ENCODE data around the gene PLA2G4D. TPM values are rescaled to one million over a fixed set of nuclear protein-coding genes. Genes with fewer than 3 reads are reported as not detected.

The PLA2G4D gene
- total and polyA plus RNA-seq, 10 of the 15 experiments (the other 5 are each of a cell fraction or from before 2014, with no cell fraction given), result 0.03 TPM; not detected in 9

DNA sequence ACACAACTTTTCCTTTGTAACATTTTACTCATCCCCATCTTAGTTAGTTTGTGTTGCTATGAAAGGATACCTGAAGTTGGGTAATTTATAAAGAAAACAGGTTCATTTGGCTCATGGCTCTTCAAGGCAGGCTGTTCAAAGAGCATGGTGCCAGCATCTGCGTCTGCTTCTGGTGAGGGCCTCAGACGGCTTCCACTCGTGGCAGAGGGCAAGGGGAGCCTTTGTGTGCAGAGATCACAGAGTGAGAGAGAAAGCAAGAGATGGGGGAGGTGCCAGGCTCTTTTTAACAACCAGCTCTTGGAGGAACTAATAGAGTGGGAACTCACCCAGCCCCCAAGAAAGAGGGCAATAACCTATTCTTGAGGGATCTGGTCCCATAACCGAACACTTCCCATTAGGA, 39.0 kb upstream of the PLA2G4D start:
- intact Hi-C loops (cut with micrococcal nuclease; ENCODE audit: unreplicated experiment), result loop anchor here (5.0 kb wide), 1 partner anchor 51 kb away; no protein-coding TSS in a partner anchor
- in situ Hi-C loops (cut with MboI), result no loop called here
- no TSS peak for BruUV-seq (replicated peaks)

More for the DNA sequence above, 39.0 kb upstream of the PLA2G4D start:
- CTCF ChIA-PET, result interaction anchor here (0.7 to 4.1 kb wide), 5 partner anchors 23 to 144 kb away, joined by 3 to 16 read pairs (median 5); no protein-coding TSS in a partner anchor
- Histone ChIP-seq H3K4me2 (ENCODE audit: control insufficient read depth, insufficient read depth) (no peak overlapping the region), H4K20me1 (ENCODE audit: control insufficient read depth, insufficient read depth) (no peaks in the 10 kb centered on the region), H3K36me3 (ENCODE audit: control insufficient read depth in 2 of 2, insufficient read depth in 2 of 2, low read length in 1 of 2) (no peaks in the 10 kb centered on the region), H3K79me2 (ENCODE audit: control insufficient read depth, insufficient read depth, low read length) (no peaks in the 10 kb centered on the region), H3K4me3 (no peak overlapping the region), H3K27ac (ENCODE audit: control insufficient read depth, insufficient read depth) (no peak overlapping the region), H2AFZ (ENCODE audit: control insufficient read depth, low read depth, low read length) (no peak overlapping the region), H3K27me3 (replicated peaks in 1 of 2; ENCODE audit: control insufficient read depth in 2 of 2, insufficient read depth in 2 of 2, low read length in 1 of 2) (no peaks in the 10 kb centered on the region), H3K9ac (ENCODE audit: control insufficient read depth, insufficient read depth, low read length) (no peak overlapping the region), H3K4me1 (ENCODE audit: control insufficient read depth, insufficient read depth, low read length) (no peaks in the 10 kb centered on the region), H3K9me3 (replicated peaks; ENCODE audit: control insufficient read depth, insufficient read depth, low read length) (no peaks in the 10 kb centered on the region)
- POLR2A ChIA-PET, result no interaction called here
- RAD21 ChIA-PET (ENCODE audit: unreplicated experiment), result interaction anchor here (0.8 to 1.0 kb wide), 2 partner anchors 38 to 55 kb away, joined by 3 read pairs; no protein-coding TSS in a partner anchor
- DNase-seq (ENCODE audit: low read depth, low spot score), result no peak
- FAIRE-seq, result no peak
- 26% methylated on average over 4 of the region's 4 CpGs for WGBS (ENCODE audit: insufficient coverage, insufficient replicate concordance, low lambda C conversion rate, missing lambda C conversion rate)
- SMC1A ChIA-PET (ENCODE audit: uncharacterized antibody, unreplicated experiment), result interaction anchor here (0.6 kb wide), 1 partner anchor 1003 kb away, joined by 3 read pairs; no protein-coding TSS in a partner anchor
- TF ChIP-seq MEF2A (IDR thresholded peaks at IDR 0.05; ENCODE audit: insufficient read depth, low read depth, low read length), result no peak
- no peak for TF ChIP-seq POU2F2 (IDR thresholded peaks at IDR 0.05; ENCODE audit: borderline replicate concordance, low read depth, low read length)
- no peak for TF ChIP-seq PRDM15 (CRISPR knock-in tag; IDR thresholded peaks at IDR 0.05)
- TF ChIP-seq IKZF2 (IDR thresholded peaks at IDR 0.05), result no peak
- TF ChIP-seq ZNF274 (IDR thresholded peaks at IDR 0.05; ENCODE audit: insufficient read depth, insufficient read length), result no peak
- TF ChIP-seq ZSCAN29 (IDR thresholded peaks at IDR 0.05), result no peak
- TF ChIP-seq GATAD2B (conservative IDR thresholded peaks at IDR 0.05; ENCODE audit: low read depth), result no peak
- TF ChIP-seq, protein P1, sequence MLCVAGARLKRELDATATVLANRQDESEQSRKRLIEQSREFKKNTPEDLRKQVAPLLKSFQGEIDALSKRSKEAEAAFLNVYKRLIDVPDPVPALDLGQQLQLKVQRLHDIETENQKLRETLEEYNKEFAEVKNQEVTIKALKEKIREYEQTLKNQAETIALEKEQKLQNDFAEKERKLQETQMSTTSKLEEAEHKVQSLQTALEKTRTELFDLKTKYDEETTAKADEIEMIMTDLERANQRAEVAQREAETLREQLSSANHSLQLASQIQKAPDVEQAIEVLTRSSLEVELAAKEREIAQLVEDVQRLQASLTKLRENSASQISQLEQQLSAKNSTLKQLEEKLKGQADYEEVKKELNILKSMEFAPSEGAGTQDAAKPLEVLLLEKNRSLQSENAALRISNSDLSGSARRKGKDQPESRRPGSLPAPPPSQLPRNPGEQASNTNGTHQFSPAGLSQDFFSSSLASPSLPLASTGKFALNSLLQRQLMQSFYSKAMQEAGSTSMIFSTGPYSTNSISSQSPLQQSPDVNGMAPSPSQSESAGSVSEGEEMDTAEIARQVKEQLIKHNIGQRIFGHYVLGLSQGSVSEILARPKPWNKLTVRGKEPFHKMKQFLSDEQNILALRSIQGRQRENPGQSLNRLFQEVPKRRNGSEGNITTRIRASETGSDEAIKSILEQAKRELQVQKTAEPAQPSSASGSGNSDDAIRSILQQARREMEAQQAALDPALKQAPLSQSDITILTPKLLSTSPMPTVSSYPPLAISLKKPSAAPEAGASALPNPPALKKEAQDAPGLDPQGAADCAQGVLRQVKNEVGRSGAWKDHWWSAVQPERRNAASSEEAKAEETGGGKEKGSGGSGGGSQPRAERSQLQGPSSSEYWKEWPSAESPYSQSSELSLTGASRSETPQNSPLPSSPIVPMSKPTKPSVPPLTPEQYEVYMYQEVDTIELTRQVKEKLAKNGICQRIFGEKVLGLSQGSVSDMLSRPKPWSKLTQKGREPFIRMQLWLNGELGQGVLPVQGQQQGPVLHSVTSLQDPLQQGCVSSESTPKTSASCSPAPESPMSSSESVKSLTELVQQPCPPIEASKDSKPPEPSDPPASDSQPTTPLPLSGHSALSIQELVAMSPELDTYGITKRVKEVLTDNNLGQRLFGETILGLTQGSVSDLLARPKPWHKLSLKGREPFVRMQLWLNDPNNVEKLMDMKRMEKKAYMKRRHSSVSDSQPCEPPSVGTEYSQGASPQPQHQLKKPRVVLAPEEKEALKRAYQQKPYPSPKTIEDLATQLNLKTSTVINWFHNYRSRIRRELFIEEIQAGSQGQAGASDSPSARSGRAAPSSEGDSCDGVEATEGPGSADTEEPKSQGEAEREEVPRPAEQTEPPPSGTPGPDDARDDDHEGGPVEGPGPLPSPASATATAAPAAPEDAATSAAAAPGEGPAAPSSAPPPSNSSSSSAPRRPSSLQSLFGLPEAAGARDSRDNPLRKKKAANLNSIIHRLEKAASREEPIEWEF (IDR thresholded peaks at IDR 0.05; ENCODE audit: insufficient replicate concordance, low read depth, low read length), result no peak
- no peak for TF ChIP-seq BHLHE40 (IDR thresholded peaks at IDR 0.05; ENCODE audit: borderline replicate concordance in 1 of 2, low read depth in 2 of 2, low read length in 1 of 2)
- no peak for ATAC-seq

Measured in GM12878 (cell line).